ENCODE measurements around the gene SH3RF3. TPM values are rescaled to one million over a fixed set of nuclear protein-coding genes. Genes with fewer than 3 reads are reported as not detected.

SH3RF3 gene
- total and polyA plus RNA-seq, 4 donors = 2.9 to 9.7 (median 8.6) TPM

GRCh38 chr2:109419960-109420370 lies 291.0 kb downstream of the SH3RF3 start:
- peak in 2 of 3 donors; percentile 31 to 42 for DNase-seq
- no peak for TF ChIP-seq CTCF (IDR thresholded peaks at IDR 0.05; ENCODE audit: control extremely low read depth, extremely low read depth)
- H3K27ac ChIP-seq (ENCODE audit: low read depth in 1 of 2, low read length in 1 of 2) = peak overlapping the region in 1 of 2 donors; percentile 46
- H3K9me3 ChIP-seq (ENCODE audit: control insufficient read depth in 4 of 4, insufficient read depth in 3 of 4, low read length in 3 of 4) = no peaks in the 10 kb centered on the region
- no peak overlapping the region for H3K9ac ChIP-seq (ENCODE audit: insufficient read depth in 1 of 2, low read length in 2 of 2)
- no peak overlapping the region for H3K4me3 ChIP-seq
- WGBS, 2 donors = 57 to 71% methylated on average over 5 of the region's 5 CpGs
- peak; percentile 24 for ATAC-seq (ENCODE audit: insufficient read depth, low FRiP score)
- H3K27me3 ChIP-seq (ENCODE audit: control insufficient read depth in 3 of 3, insufficient read depth in 3 of 3, low read length in 2 of 3) = no peaks in the 10 kb centered on the region
- H3K4me1 ChIP-seq (ENCODE audit: control insufficient read depth in 5 of 5, insufficient read depth in 5 of 5, low read length in 5 of 5) = peaks cover 0 to 9% (median 6%) of the 10 kb centered on the region in 5 donors
- H3K36me3 ChIP-seq (ENCODE audit: control insufficient read depth in 4 of 4, insufficient read depth in 4 of 4, low read length in 4 of 4) = peaks cover 0 to 3% (median 0%) of the 10 kb centered on the region in 4 donors

DNA sequence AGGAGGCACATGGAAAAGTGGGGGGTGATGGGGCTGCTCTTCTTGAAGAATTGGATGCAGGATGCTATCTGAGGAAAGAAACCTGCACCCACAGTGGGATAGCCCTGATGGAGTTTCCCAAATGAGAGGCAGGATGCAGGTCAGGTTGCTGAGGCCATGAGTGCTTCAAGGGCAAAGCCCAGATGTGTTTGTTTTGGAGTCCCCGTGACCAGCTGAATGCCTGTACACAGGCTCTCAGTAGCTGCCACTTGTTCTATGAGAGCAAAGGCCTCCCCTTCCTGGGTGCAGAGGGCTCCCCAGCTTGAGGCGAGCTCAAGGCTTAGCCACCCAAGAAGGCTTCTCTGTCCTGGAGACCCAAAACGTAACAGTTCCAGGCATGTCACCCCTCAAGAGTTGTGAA lies 292.1 kb downstream of the SH3RF3 start:
- H3K27ac ChIP-seq (ENCODE audit: low read depth in 1 of 2, low read length in 1 of 2) = no peak overlapping the region
- H3K9ac ChIP-seq (ENCODE audit: insufficient read depth in 1 of 2, low read length in 2 of 2) = no peak overlapping the region
- ATAC-seq (ENCODE audit: insufficient read depth, low FRiP score) (no peak), DNase-seq (no peak)
- H3K9me3 ChIP-seq (ENCODE audit: control insufficient read depth in 4 of 4, insufficient read depth in 3 of 4, low read length in 3 of 4) = no peaks in the 10 kb centered on the region
- no peak for TF ChIP-seq CTCF (IDR thresholded peaks at IDR 0.05; ENCODE audit: control extremely low read depth, extremely low read depth)
- H3K36me3 ChIP-seq (ENCODE audit: control insufficient read depth in 4 of 4, insufficient read depth in 4 of 4, low read length in 4 of 4) = peaks cover 0 to 3% (median 0%) of the 10 kb centered on the region in 4 donors
- no peaks in the 10 kb centered on the region for H3K27me3 ChIP-seq (ENCODE audit: control insufficient read depth in 3 of 3, insufficient read depth in 3 of 3, low read length in 2 of 3)
- peaks cover 0 to 9% (median 6%) of the 10 kb centered on the region in 5 donors for H3K4me1 ChIP-seq (ENCODE audit: control insufficient read depth in 5 of 5, insufficient read depth in 5 of 5, low read length in 5 of 5)
- 86 to 98% methylated on average over 3 of the region's 3 CpGs for WGBS, 2 donors
- H3K4me3 ChIP-seq = no peak overlapping the region

GRCh38 chr2:109421642-109422041 lies 292.6 kb downstream of the SH3RF3 start:
- H3K9me3 ChIP-seq (ENCODE audit: control insufficient read depth in 4 of 4, insufficient read depth in 3 of 4, low read length in 3 of 4) = no peaks in the 10 kb centered on the region
- H3K4me1 ChIP-seq (ENCODE audit: control insufficient read depth in 5 of 5, insufficient read depth in 5 of 5, low read length in 5 of 5) = peaks cover 0 to 9% (median 6%) of the 10 kb centered on the region in 5 donors
- H3K27ac ChIP-seq (ENCODE audit: low read depth in 1 of 2, low read length in 1 of 2) = no peak overlapping the region
- no peak for DNase-seq
- no peak overlapping the region for H3K9ac ChIP-seq (ENCODE audit: insufficient read depth in 1 of 2, low read length in 2 of 2)
- WGBS, 2 donors = 93 to 95% methylated on average over 3 of the region's 3 CpGs
- H3K36me3 ChIP-seq (ENCODE audit: control insufficient read depth in 4 of 4, insufficient read depth in 4 of 4, low read length in 4 of 4) = peaks cover 0 to 3% (median 0%) of the 10 kb centered on the region in 4 donors
- no peak for TF ChIP-seq CTCF (IDR thresholded peaks at IDR 0.05; ENCODE audit: control extremely low read depth, extremely low read depth)
- H3K4me3 ChIP-seq = no peak overlapping the region
- ATAC-seq (ENCODE audit: insufficient read depth, low FRiP score) = no peak
- H3K27me3 ChIP-seq (ENCODE audit: control insufficient read depth in 3 of 3, insufficient read depth in 3 of 3, low read length in 2 of 3) = no peaks in the 10 kb centered on the region

Measured in lung (tissue), 12 donors.